CD4-positive, alpha-beta T cell (primary cell): Measurements from ENCODE around the gene HDAC5. TPM values are rescaled to one million over a fixed set of nuclear protein-coding genes. Genes with fewer than 3 reads are reported as not detected.

Experiments
- ATAC-seq: fragments of 200-7000 bp; cut with Tn5 transposase; one replicate; pipeline ENCODE4 v1.10.0; 2022; ENCODE audit warnings: mild to moderate bottlenecking; ENCODE audit not compliant: poor library complexity
- CTCF ChIA-PET: fragments of 350-600 bp; sonication (Branson Sonifier 250); formaldehyde crosslinking; loops from one replicate; lab custom pipeline; 2021; ENCODE audit warnings: antibody characterized with exemption, inconsistent platforms; lab: Charles Lee
- POLR2A ChIA-PET: fragments of 350-600 bp; sonication (Branson Sonifier 250); formaldehyde crosslinking; loops from one replicate; lab custom pipeline; 2021; ENCODE audit warnings: antibody characterized with exemption, inconsistent platforms; lab: Charles Lee
- DNase-seq, 14 experiments: peaks; one replicate each; pipeline ENCODE4 v3.0.0-alpha.2; 2013 to 2020; ENCODE audit warnings: mixed read lengths in 2 of 14
- H3K27ac ChIP-seq, 2 donors: one replicate each; pipeline versions ENCODE4 v1.5.1 to v1.7.0; 2013; ENCODE audit warnings: low read length in 2 of 2, low read depth in 1 of 2, mild to moderate bottlenecking in 1 of 2
- H3K27me3 ChIP-seq, 2 experiments: 1 replicate in 1 of 2; 2 replicates in 1 of 2; pipeline versions ENCODE4 v1.6.1 to v1.7.0; 2013; ENCODE audit warnings: low read length in 2 of 2, control low read depth in 1 of 2, mild to moderate bottlenecking in 1 of 2, moderate library complexity in 1 of 2; ENCODE audit not compliant: insufficient read depth in 2 of 2, control insufficient read depth in 1 of 2
- H3K36me3 ChIP-seq: one replicate; pipeline ENCODE4 v1.6.1; 2013; ENCODE audit warnings: low read length, control low read depth; ENCODE audit not compliant: insufficient read depth
- H3K4me1 ChIP-seq: one replicate; pipeline ENCODE4 v1.6.1; 2013; ENCODE audit warnings: low read length, control low read depth; ENCODE audit not compliant: insufficient read depth
- H3K4me3 ChIP-seq: one replicate; pipeline ENCODE4 v1.5.1; 2013; ENCODE audit warnings: mild to moderate bottlenecking, low read length, moderate library complexity
- H3K9me3 ChIP-seq, 2 experiments: 1 replicate in 1 of 2; 2 replicates in 1 of 2; pipeline versions ENCODE4 v1.6.1 to v1.7.0; 2013; ENCODE audit warnings: low read length in 2 of 2, mild to moderate bottlenecking in 2 of 2, control low read depth in 1 of 2, moderate library complexity in 1 of 2; ENCODE audit not compliant: control insufficient read depth in 1 of 2, insufficient read depth in 1 of 2
- H3K27ac Mint-ChIP-seq: one replicate; pipeline ENCODE4 v1.8.0; 2020; ENCODE audit warnings: mixed read lengths
- H3K27me3 Mint-ChIP-seq: one replicate; pipeline ENCODE4 v1.8.0; 2021; ENCODE audit warnings: mixed read lengths
- H3K36me3 Mint-ChIP-seq: one replicate; pipeline ENCODE4 v1.8.0; 2021; ENCODE audit warnings: low read depth, mixed read lengths
- H3K4me1 Mint-ChIP-seq: one replicate; pipeline ENCODE4 v1.8.0; 2021; ENCODE audit warnings: low read depth, mixed read lengths
- H3K4me3 Mint-ChIP-seq: one replicate; pipeline ENCODE4 v1.8.0; 2020; ENCODE audit warnings: mild to moderate bottlenecking, mixed read lengths
- H3K9me3 Mint-ChIP-seq: one replicate; pipeline ENCODE4 v1.8.0; 2020; ENCODE audit warnings: mixed read lengths
- intact Hi-C, 2 experiments: fragments of 100-400 bp; cut with DNase I in 1 of 2; cut with micrococcal nuclease in 1 of 2; formaldehyde crosslinking; loops; one replicate each; pipeline versions ENCODE4 v1.15.1 to v1.9.0; 2023 to 2025; cut with DNase I, micrococcal nuclease
- total RNA-seq, 174 experiments: library from RNA in 2 of 174; stranded (reverse) in 2 of 174; gene quantifications; one replicate each; pipeline ENCODE4 v1.2.3 and lab custom pipeline; 2021 to 2026
- TF ChIP-seq, protein P1 (sequence below): fragments of 200-600 bp; IDR thresholded peaks from one replicate; pipeline ENCODE4 v1.8.0; 2022; ENCODE audit warnings: antibody characterized with exemption, mild to moderate bottlenecking

HDAC5 gene
- total RNA-seq, 2 experiments from 2014 or later: 92.0 to 92.5 TPM

DNA sequence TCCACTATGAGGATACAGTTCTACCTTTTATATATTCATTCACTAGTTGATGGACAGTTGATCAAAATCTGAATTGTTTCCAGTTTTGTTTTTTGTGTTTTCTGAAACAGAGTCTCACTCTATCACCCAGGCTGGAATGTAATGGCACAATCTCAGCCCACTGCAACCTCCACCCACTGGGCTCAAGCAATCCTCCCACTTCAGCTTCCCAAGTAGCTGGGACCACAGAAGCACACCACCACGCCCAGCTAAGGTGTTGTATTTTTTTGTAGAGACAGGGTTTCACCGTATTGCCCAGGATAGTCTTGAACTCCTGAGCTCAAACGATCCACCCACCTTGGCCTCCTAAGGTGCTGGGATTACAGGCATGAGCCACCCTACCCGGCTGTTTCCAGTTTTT is 78.0 kb downstream of the HDAC5 start:
- peaks cover 37% of the 10 kb centered on the region for H3K36me3 ChIP-seq
- DNase-seq (no peak), ATAC-seq (no peak)
- H3K27ac Mint-ChIP-seq: no peak overlapping the region
- H3K4me3 Mint-ChIP-seq: no peak overlapping the region
- H3K27me3 ChIP-seq: no peaks in the 10 kb centered on the region
- H3K36me3 Mint-ChIP-seq: peaks cover 42% of the 10 kb centered on the region
- no peak overlapping the region for H3K4me3 ChIP-seq
- peaks cover 8% of the 10 kb centered on the region for H3K4me1 ChIP-seq
- intact Hi-C loops: loop anchor here in 1 of 2 experiments (10.0 kb wide), 1 partner anchor 131 kb away; no protein-coding TSS in a partner anchor
- no peaks in the 10 kb centered on the region for H3K27me3 Mint-ChIP-seq
- H3K9me3 ChIP-seq: no peaks in the 10 kb centered on the region
- ChIA-PET CTCF (no interaction called here), POLR2A (no interaction called here)
- H3K27ac ChIP-seq: no peak overlapping the region
- TF ChIP-seq, protein P1, sequence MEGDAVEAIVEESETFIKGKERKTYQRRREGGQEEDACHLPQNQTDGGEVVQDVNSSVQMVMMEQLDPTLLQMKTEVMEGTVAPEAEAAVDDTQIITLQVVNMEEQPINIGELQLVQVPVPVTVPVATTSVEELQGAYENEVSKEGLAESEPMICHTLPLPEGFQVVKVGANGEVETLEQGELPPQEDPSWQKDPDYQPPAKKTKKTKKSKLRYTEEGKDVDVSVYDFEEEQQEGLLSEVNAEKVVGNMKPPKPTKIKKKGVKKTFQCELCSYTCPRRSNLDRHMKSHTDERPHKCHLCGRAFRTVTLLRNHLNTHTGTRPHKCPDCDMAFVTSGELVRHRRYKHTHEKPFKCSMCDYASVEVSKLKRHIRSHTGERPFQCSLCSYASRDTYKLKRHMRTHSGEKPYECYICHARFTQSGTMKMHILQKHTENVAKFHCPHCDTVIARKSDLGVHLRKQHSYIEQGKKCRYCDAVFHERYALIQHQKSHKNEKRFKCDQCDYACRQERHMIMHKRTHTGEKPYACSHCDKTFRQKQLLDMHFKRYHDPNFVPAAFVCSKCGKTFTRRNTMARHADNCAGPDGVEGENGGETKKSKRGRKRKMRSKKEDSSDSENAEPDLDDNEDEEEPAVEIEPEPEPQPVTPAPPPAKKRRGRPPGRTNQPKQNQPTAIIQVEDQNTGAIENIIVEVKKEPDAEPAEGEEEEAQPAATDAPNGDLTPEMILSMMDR: no peak
- peaks cover 13% of the 10 kb centered on the region for H3K4me1 Mint-ChIP-seq
- H3K9me3 Mint-ChIP-seq: no peaks in the 10 kb centered on the region

DNA sequence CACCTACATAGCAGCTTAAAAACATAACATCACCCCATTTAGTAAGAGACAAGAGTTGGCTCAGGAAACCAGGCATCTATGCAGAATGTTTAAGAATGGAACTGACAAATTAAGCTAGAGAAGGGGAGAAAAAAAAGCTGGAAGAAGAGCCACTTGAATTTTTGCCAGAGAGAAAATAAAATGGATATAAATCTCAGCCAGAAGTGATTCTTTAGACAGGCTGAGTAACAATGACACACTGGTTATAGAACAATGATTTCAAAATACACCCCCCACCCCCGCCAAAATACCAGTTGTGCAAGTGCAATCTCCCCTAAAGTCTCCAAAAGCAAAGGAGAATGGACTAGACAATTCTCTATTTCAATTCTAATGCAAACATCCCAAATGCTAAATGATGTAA is 79.4 kb downstream of the HDAC5 start:
- DNase-seq: no peak
- Histone ChIP-seq H3K4me1 (peaks cover 6% of the 10 kb centered on the region), H3K4me3 (no peak overlapping the region), H3K36me3 (peaks cover 31% of the 10 kb centered on the region), H3K27me3 (no peaks in the 10 kb centered on the region), H3K27ac (no peak overlapping the region), H3K9me3 (no peaks in the 10 kb centered on the region)
- Mint-ChIP-seq H3K4me3 (no peak overlapping the region), H3K36me3 (peaks cover 44% of the 10 kb centered on the region), H3K27ac (no peak overlapping the region), H3K27me3 (no peaks in the 10 kb centered on the region), H3K9me3 (no peaks in the 10 kb centered on the region), H3K4me1 (peaks cover 13% of the 10 kb centered on the region)
- TF ChIP-seq, protein P1: no peak
- ChIA-PET POLR2A (interaction anchor here (0.6 kb wide), 1 partner anchor 239 kb away, joined by 4 read pairs; no protein-coding TSS in a partner anchor), CTCF (interaction anchor here (0.5 to 0.7 kb wide), 2 partner anchors 13 to 18 kb away, joined by 3 to 5 read pairs; no protein-coding TSS in a partner anchor)
- ATAC-seq: no peak
- intact Hi-C loops: loop anchor here in 1 of 2 experiments (10.0 kb wide), 1 partner anchor 129 kb away; no protein-coding TSS in a partner anchor

DNA sequence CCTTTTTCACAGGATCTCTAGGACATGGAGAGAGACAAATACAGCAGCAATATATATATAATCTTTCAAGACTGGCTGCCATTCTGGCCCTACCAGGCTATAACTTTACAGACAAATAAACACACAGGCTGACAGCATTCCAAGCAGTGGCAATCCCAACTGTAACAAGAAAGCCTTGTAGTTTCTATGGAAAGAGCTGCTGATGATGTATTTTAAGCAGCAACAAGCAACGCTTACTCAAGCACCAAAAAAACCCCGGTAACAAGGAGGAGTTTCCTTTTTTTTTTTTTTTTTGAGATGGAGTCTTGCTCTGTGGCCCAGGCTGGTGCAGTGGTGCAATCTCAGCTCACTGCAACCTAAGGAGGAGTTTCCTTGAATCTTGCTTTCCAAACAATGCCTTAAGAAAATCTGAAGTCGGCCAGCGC is 80.2 kb downstream of the HDAC5 start:
- POLR2A ChIA-PET: no interaction called here
- no peaks in the 10 kb centered on the region for H3K27me3 ChIP-seq

More for the DNA sequence above, 80.2 kb downstream of the HDAC5 start:
- Mint-ChIP-seq H3K9me3 (no peaks in the 10 kb centered on the region), H3K36me3 (peaks cover 44% of the 10 kb centered on the region), H3K27me3 (no peaks in the 10 kb centered on the region), H3K4me3 (no peak overlapping the region), H3K27ac (no peak overlapping the region), H3K4me1 (peaks cover 13% of the 10 kb centered on the region)
- DNase-seq (peak in 2 of 14 experiments; percentile 21 to 29), ATAC-seq (no peak)
- no peak overlapping the region for H3K27ac ChIP-seq
- peaks cover 29% of the 10 kb centered on the region for H3K36me3 ChIP-seq
- TF ChIP-seq, protein P1: no peak
- H3K9me3 ChIP-seq: no peaks in the 10 kb centered on the region
- H3K4me1 ChIP-seq: peaks cover 6% of the 10 kb centered on the region
- no peak overlapping the region for H3K4me3 ChIP-seq
- CTCF ChIA-PET: interaction anchor here (0.6 to 1.8 kb wide), 3 partner anchors 10 to 14 kb away, joined by 3 to 8 read pairs (median 5); no protein-coding TSS in a partner anchor
- intact Hi-C loops: loop anchor here in 1 of 2 experiments (10.0 kb wide), 1 partner anchor 128 kb away; no protein-coding TSS in a partner anchor
